ENCODE measurements around the gene CT47C1.

DNA sequence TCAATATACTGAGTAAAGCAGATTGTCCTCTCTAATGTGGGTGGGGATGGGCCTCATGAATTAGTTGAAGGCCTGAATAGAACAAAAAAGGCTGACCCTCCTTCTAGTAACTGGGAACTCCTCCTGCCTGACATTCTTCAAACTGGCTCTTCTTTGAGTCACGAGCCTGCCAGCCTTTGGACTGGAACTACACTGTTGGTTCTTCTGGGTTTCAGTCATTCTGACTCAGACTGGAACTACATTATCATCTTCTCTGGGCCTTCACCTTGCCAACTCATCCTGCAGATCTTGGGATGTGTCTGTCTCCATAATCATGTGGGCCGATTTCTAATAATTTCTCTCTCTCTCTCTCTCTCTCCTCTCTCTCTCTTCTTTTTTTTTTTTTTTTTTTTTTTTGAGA is 26.9 kb upstream of the CT47C1 start:
- TF ChIP-seq CTCF (IDR thresholded peaks at IDR 0.05) (no peak), POLR2A (IDR thresholded peaks at IDR 0.05) (no peak), EP300 (IDR thresholded peaks at IDR 0.05) (no peak)

Measured in gastroesophageal sphincter (tissue), 3 donors.